ENCODE data around the gene TAS2R9.
"Not testable (repeated sequence)": the region's sequence is repeated elsewhere in the genome, so short reads cannot be mapped to it uniquely, and the experiment has no call there.

Gene TAS2R9, protein sequence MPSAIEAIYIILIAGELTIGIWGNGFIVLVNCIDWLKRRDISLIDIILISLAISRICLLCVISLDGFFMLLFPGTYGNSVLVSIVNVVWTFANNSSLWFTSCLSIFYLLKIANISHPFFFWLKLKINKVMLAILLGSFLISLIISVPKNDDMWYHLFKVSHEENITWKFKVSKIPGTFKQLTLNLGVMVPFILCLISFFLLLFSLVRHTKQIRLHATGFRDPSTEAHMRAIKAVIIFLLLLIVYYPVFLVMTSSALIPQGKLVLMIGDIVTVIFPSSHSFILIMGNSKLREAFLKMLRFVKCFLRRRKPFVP

DNA sequence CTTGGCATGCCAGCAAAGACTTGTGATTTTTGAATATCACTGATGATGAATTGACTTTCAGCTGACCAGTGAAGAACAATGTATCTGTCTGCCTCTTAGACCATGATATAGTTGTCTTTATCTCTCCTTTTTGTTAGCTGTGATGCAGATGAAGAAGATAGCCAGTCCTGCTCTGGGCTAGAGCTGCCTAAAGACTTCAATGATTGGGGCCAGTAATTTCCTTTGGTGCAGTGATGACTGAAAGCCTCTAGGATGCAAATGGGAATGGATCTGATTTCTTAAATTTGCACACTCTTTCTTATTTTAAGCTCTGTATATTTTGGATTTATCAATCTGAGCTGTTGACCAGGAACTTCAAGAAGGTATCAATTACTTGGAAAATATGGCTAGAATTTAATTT lies at the start of gene TAS2R9:
TAS2R9 (minus strand) TSS at position 101 of the 400 bp plus-strand sequence; CDS start at position 8, 93 bp downstream.
- no peak for DNase-seq (ENCODE audit: low spot score)

GRCh38 chr12:10855807-10856206 lies 45.8 kb upstream of the TAS2R9 start:
- DNase-seq (ENCODE audit: low spot score): no peak

DNA sequence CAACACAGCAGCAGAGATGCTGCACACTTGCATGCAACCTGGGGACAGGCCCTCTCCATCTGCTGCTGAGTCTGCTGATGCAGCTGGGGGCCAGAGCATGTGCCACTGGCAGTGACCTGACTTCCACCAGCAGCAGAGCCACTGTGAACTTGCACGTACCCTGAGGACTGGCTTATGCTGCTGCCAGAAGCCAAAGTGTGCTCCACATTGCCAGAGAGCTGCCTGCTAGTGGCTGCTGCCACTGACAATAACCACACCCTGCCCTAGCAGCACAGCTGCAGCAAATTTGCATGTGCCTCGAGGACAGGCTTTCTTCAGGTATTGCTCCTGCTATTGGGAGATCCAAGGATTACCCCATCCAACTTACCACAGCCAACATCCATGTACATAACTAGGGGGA lies 43.8 kb upstream of the TAS2R9 start:
- DNase-seq (ENCODE audit: low spot score): no peak

DNA sequence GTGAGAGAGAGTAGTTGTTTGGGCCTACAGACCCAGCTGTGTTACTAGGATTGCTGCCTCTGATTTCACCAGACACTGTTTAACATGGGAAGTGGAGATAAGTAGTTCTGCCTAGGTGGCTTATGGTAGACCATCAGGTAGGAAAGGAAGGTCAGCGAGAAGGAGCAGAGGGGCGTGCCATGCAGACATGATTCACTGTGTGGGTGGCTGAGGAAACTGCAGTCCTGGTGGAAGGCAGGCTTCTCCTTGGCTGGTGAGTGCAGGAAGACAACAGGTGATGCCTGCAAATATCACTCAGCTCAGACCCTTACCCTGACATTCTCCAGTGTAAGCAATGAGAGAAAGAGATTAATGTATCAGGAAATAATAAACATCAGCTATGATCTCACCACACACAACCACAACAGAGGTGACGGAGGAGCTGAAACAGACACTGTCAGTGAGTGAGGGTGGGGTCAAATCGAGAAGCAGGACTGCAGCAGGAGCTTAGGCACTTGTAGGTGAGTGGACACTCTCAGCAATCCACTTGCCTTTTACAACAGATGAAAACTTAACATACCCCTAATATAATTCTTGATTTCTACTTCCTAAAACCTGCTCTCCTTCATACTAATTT lies 41.4 kb upstream of the TAS2R9 start:
- DNase-seq (ENCODE audit: low spot score): no peak

- DNase-seq (ENCODE audit: low spot score): no peak
Measured at GRCh38 chr12:10849425-10849878, 39.5 kb upstream of the TAS2R9 start, which contains the start of gene PRR4. Gene PRR4 (minus strand): TSS chr12:10849475. CDS start chr12:10849437, 38 bp downstream.

GRCh38 chr12:10847744-10848143 lies 37.8 kb upstream of the TAS2R9 start:
- no peak for DNase-seq (ENCODE audit: low spot score)

DNA sequence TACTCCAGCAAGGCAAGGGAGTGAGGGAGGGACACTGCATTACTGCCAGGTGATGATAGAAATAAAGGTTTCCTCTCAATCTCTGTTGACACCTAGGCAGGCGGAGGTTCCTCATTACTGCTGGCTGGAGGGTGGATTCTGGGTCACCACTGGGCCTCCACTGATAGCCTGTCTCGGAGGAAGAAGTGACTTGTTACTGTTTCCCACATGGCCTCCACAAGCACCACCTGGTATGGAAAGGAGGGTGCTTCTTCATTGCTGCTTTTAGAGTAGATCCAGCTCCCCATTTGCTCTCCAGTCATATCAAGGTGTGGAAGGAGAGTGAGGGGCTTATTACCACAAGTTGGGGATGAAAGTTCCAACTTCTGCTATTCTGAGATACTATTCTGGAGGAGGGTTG lies 32.9 kb upstream of the TAS2R9 start:
- no peak for DNase-seq (ENCODE audit: low spot score)

DNA sequence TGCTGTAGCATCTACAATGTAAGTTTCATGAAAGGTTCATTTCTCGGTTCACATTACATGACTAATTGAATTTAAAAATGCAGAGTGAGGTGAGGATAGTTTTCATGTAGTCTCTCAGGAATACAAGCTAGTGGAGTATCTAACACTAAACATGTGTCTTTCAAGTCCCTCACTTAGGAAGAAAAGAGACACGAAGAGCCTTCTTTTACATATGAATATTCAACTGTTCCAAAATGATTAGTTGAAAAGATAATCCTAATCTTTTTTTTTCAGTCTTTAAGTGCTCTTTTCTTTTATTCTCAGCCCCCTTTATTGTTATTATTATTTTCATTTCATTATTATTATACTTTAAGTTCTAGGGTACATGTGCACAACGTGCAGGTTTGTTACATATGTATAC lies 28.5 kb upstream of the TAS2R9 start:
- DNase-seq (ENCODE audit: low spot score): no peak

DNA sequence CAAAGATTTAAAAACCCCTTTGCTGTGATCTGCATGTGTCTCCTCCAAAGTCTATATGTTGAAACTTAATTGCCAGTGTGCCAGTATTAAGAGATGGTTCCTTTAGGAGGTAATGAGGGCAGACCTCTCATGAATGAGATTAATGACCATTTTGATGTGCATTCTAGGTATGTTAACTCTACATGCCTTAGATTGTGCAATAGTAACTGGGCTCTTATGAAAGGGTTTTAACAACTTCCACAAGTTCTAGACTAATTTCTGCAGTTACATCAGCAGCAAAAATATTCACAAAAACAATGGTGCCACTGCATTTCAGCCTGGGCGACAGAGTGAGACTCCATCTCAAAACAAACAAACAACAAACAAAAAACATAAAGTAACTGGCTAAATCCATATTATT lies 20.0 kb upstream of the TAS2R9 start:
- DNase-seq (ENCODE audit: low spot score): no peak

- no peak for DNase-seq (ENCODE audit: low spot score)
Measured at GRCh38 chr12:10826258-10826657, 16.3 kb upstream of the TAS2R9 start, which contains the start of gene TAS2R10. Gene TAS2R10 (minus strand): TSS chr12:10826358. CDS start chr12:10826269, 89 bp downstream.

GRCh38 chr12:10824957-10825356 lies 15.0 kb upstream of the TAS2R9 start:
- no peak for DNase-seq (ENCODE audit: low spot score)

GRCh38 chr12:10811883-10812536 lies 2.0 kb upstream of the TAS2R9 start:
- no peak for DNase-seq (ENCODE audit: low spot score)

DNA sequence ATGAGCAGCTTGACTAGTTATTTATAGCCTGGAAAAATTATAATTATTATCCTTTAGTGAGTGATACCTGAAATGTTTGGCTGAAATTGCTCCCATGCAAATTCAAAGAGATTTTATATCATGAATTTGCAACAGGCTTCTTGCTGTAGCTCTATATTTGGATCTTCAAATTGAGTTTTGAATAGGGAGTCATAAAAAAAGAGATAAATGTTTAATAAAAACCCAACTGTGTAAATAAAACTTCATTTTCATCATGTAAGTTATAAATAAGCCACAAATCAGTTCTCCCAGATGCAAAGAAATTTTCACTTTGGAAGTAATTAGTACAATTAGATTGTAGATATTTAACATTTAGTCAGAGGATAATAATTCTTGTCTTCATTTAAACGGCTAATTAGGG lies 2.8 kb downstream of the TAS2R9 start, which contains the start of gene TAS2R8:
TAS2R8 (minus strand) TSS at position 101 of the 400 bp plus-strand sequence. CDS start 306 bp downstream, outside the sequence.
- no peak for DNase-seq (ENCODE audit: low spot score)

GRCh38 chr12:10802587-10802986 lies 7.4 kb downstream of the TAS2R9 start, which contains the start of gene TAS2R7:
Gene TAS2R7 (minus strand): TSS chr12:10802627. CDS start chr12:10802570, 57 bp downstream.
- DNase-seq (ENCODE audit: low spot score): no peak

- no peak for DNase-seq (ENCODE audit: low spot score)
Measured at GRCh38 chr12:10801741-10802140, 8.2 kb downstream of the TAS2R9 start.

GRCh38 chr12:10794222-10794621 lies 15.7 kb downstream of the TAS2R9 start:
- DNase-seq (ENCODE audit: low spot score): no peak

DNA sequence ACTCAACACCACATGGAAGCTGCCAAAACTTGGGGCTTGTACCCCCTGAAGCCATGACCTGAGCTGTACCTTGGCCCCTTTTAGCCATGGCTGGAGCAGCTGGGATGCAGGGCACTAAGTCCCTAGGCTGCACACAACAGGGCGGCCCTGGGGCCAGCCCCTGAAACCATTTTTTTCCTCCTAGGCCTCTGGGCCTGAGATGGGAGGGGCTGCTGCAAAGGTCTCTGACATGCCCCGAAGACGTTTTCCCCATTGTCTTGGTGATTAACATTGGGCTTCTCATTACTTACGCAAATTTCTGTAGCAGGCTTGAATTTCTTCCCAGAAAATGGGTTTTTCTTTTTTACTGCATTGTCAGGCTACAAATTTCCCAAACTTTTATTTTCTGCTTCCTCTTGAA lies 18.2 kb downstream of the TAS2R9 start:
- DNase-seq (ENCODE audit: low spot score): not testable (repeated sequence)

DNA sequence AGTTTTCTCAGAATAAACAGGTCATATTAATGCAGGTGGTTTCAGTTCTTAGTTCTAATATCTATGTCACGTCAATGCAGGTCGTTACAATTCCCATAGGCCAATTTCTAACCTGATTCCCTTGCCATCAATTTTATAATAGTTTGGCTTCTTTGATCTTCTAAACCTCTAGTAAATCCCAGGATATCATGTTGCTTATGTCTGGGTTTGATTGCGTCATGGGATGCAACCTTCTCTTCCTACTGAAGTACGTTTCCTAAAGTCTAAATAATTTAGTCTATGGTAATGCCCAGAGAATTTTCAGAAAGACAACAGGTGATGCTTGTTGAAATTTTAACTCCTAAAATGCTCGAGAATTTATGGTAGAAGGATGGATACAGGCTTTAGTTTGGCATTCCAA lies 26.7 kb downstream of the TAS2R9 start:
- no peak for DNase-seq (ENCODE audit: low spot score)

DNA sequence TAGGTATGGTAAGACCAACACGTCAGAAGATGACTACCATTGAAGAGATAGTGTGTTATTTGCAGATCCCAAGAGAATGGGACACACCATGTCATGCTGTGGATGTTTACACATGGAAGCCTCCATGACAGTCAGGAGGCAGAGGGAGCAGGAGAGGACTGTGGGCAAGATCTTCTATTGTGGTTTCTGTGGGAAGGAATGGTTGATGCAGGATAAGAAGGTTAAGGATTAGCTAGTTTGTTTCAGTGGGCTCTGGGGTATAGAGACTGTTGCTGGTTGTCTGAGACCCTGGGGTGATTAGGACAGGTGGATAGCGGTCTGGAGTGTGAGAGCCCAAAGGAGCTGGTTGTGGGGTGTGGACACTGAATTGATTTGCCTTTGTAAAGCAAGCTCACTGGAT lies 30.9 kb downstream of the TAS2R9 start:
- DNase-seq (ENCODE audit: low spot score): no peak

DNA sequence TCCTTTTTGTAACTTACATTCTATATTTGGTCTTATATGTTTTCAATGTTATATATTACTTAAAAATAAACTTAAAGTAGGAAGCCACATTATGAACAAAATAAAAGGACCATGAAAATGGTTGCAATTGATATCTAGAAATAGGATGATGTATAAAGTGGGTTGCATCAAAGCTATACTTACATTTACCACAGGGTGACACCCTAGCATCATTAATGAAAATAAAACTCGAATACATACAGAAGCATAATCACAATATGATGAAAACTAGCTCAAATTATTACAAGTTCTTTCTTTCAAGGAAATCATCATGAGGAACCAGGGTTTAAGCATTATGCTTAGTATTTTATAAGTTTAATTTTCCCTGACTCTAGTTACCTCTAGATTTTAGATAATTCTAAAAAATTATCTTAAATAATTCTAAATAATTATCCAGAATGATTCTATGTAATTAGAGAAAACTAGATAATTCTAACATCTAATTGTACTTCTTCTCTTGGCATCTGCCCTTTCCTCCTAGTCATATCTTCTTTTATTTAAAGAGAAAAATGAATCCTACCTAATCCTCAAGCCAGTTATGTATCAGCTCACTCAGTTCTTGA lies 38.7 kb downstream of the TAS2R9 start:
- DNase-seq (ENCODE audit: low spot score): peak; percentile 4

DNA sequence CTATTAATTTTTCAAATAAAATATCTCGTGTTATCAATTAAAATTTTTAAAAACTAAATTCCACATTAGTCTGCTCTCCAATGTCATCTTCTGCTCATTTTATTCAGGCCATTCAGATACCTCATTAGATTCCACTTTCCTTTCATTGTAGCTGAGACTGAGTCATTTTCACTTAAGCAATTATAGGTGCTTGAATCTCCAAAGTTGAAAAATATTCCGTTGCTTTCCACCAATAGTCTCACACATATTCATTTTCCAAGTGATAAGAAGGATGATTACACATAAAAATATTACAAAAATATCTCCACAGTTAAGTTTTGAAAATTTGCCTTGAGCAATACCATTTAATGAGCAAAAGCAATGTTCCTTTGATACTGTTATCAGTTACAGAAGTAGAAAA lies 50.3 kb downstream of the TAS2R9 start:
- DNase-seq (ENCODE audit: low spot score): no peak
